H9 (cell line): Measurements from ENCODE around the gene PRDX1. TPM values are rescaled to one million over a fixed set of nuclear protein-coding genes. Genes with fewer than 3 reads are reported as not detected.

Source experiments
- DNase-seq: peaks from one replicate; pipeline ENCODE4 v3.0.0-alpha.2; 2017
- H2AFZ ChIP-seq: one replicate; pipeline ENCODE4 v1.6.1; 2013; ENCODE audit warnings: mild to moderate bottlenecking, low read length, control low read depth, moderate library complexity
- H2AK5ac ChIP-seq: 2 replicates; pipeline ENCODE4 v1.6.1; 2013; ENCODE audit warnings: low read length, control low read depth, mixed read lengths; ENCODE audit not compliant: insufficient read length
- H2BK120ac ChIP-seq: one replicate; pipeline ENCODE4 v1.6.1; 2013; ENCODE audit warnings: low read depth, mild to moderate bottlenecking, low read length, control low read depth, inconsistent platforms; ENCODE audit not compliant: poor library complexity, severe bottlenecking
- H2BK12ac ChIP-seq: 2 replicates; pipeline ENCODE4 v1.6.1; 2013; ENCODE audit warnings: low read length, control low read depth, mixed read lengths, low read depth; ENCODE audit not compliant: insufficient read length
- H2BK15ac ChIP-seq: 2 replicates; pipeline ENCODE4 v1.6.1; 2013; ENCODE audit warnings: low read depth, low read length, control low read depth
- H2BK20ac ChIP-seq: one replicate; pipeline ENCODE4 v1.6.1; 2013; ENCODE audit warnings: low read depth, mild to moderate bottlenecking, low read length, control low read depth, inconsistent platforms; ENCODE audit not compliant: poor library complexity, severe bottlenecking
- H2BK5ac ChIP-seq: 2 replicates; pipeline ENCODE4 v1.6.1; 2013; ENCODE audit warnings: low read length, control low read depth, mixed read lengths; ENCODE audit not compliant: insufficient read length
- H3K14ac ChIP-seq: 2 replicates; pipeline ENCODE4 v1.6.1; 2013; ENCODE audit warnings: low read length, control low read depth; ENCODE audit not compliant: insufficient read depth
- H3K18ac ChIP-seq: 2 replicates; pipeline ENCODE4 v1.6.1; 2013; ENCODE audit warnings: low read depth, mild to moderate bottlenecking, mixed read lengths, low read length, control low read depth; ENCODE audit not compliant: insufficient read length
- H3K23ac ChIP-seq: 2 replicates; pipeline ENCODE4 v1.6.1; 2013; ENCODE audit warnings: low read length, control low read depth, mixed read lengths, low read depth; ENCODE audit not compliant: insufficient read length
- H3K23me2 ChIP-seq: 2 replicates; pipeline ENCODE4 v1.6.1; 2013; ENCODE audit warnings: low read depth, mild to moderate bottlenecking, mixed read lengths, low read length, control low read depth; ENCODE audit not compliant: insufficient read length, poor library complexity, severe bottlenecking
- H3K27ac ChIP-seq: 2 replicates; pipeline ENCODE4 v1.5.1; 2013; ENCODE audit warnings: low read length, control low read depth, mixed read lengths, low read depth; ENCODE audit not compliant: insufficient read length
- H3K27me3 ChIP-seq: 2 replicates; pipeline ENCODE4 v1.6.1; 2013; ENCODE audit warnings: low read length, control low read depth, inconsistent platforms; ENCODE audit not compliant: insufficient read depth
- H3K4ac ChIP-seq: 2 replicates; pipeline ENCODE4 v1.6.1; 2013; ENCODE audit warnings: low read depth, mild to moderate bottlenecking, control low read depth, inconsistent platforms, low read length, moderate library complexity
- H3K4me1 ChIP-seq: 2 replicates; pipeline ENCODE4 v1.6.1; 2013; ENCODE audit warnings: low read length, control low read depth, inconsistent platforms; ENCODE audit not compliant: insufficient read depth
- H3K4me2 ChIP-seq: 2 replicates; pipeline ENCODE4 v1.6.1; 2013; ENCODE audit warnings: low read length, control low read depth, mixed read lengths; ENCODE audit not compliant: insufficient read length, insufficient read depth
- H3K56ac ChIP-seq: 2 replicates; pipeline ENCODE4 v1.6.1; 2013; ENCODE audit warnings: low read depth, mild to moderate bottlenecking, mixed read lengths, low read length, control low read depth; ENCODE audit not compliant: insufficient read length
- H3K79me1 ChIP-seq: 2 replicates; pipeline ENCODE4 v1.6.1; 2013; ENCODE audit warnings: low read depth, mild to moderate bottlenecking, moderate library complexity, low read length, control low read depth, inconsistent platforms; ENCODE audit not compliant: insufficient read depth, poor library complexity, severe bottlenecking
- H3K79me2 ChIP-seq: 2 replicates; pipeline ENCODE4 v1.6.1; 2013; ENCODE audit warnings: low read length, control low read depth, inconsistent platforms; ENCODE audit not compliant: insufficient read depth
- H3K9ac ChIP-seq: 2 replicates; pipeline ENCODE4 v1.6.1; 2013; ENCODE audit warnings: low read length, control low read depth, mixed read lengths; ENCODE audit not compliant: insufficient read length; ENCODE audit errors: extremely low read depth
- H3K9me3 ChIP-seq: one replicate; pipeline ENCODE4 v1.6.1; 2013; ENCODE audit warnings: low read depth, low read length, inconsistent platforms; ENCODE audit not compliant: control insufficient read depth
- H3T11ph ChIP-seq: one replicate; pipeline ENCODE4 v1.6.1; 2013; ENCODE audit warnings: mild to moderate bottlenecking, low read length, control low read depth, inconsistent platforms
- H4K20me1 ChIP-seq: one replicate; pipeline ENCODE4 v1.6.1; 2013; ENCODE audit not compliant: control insufficient read depth, insufficient read length, insufficient read depth
- H4K5ac ChIP-seq: 2 replicates; pipeline ENCODE4 v1.6.1; 2013; ENCODE audit warnings: low read depth, mild to moderate bottlenecking, mixed read lengths, low read length, control low read depth; ENCODE audit not compliant: insufficient read length
- H4K8ac ChIP-seq: replicated peaks from 2 replicates; pipeline ENCODE4 v1.6.1; 2013; ENCODE audit warnings: low read length, control low read depth, mixed read lengths, low read depth; ENCODE audit not compliant: insufficient read length
- H4K91ac ChIP-seq: 2 replicates; pipeline ENCODE4 v1.6.1; 2013; ENCODE audit warnings: low read depth, mild to moderate bottlenecking, moderate library complexity, mixed read lengths, low read length, control low read depth; ENCODE audit not compliant: insufficient read length
- H3K27ac Mint-ChIP-seq, 3 experiments: 2 replicates in 2 of 3; 3 replicates in 1 of 3; pipeline ENCODE4 v1.8.0; 2020 to 2021; ENCODE audit warnings: mixed read lengths in 3 of 3, mild to moderate bottlenecking in 1 of 3, moderate library complexity in 1 of 3
- H3K27me3 Mint-ChIP-seq: 2 replicates; pipeline ENCODE4 v1.8.0; 2021; ENCODE audit warnings: low read depth, mild to moderate bottlenecking, moderate library complexity, mixed read lengths
- H3K36me3 Mint-ChIP-seq, 3 experiments: 2 replicates in 2 of 3; 3 replicates in 1 of 3; pipeline ENCODE4 v1.8.0; 2020 to 2021; ENCODE audit warnings: low read depth in 3 of 3, mixed read lengths in 3 of 3; ENCODE audit not compliant: insufficient read depth in 1 of 3
- H3K4me1 Mint-ChIP-seq, 2 experiments: 2 replicates each; pipeline ENCODE4 v1.8.0; 2020; ENCODE audit warnings: mixed read lengths in 2 of 2
- H3K4me3 Mint-ChIP-seq, 2 experiments: 2 replicates in 1 of 2; 3 replicates in 1 of 2; pipeline ENCODE4 v1.8.0; 2020 to 2021; ENCODE audit warnings: mild to moderate bottlenecking in 2 of 2, mixed read lengths in 2 of 2, moderate library complexity in 1 of 2
- H3K9me3 Mint-ChIP-seq, 2 experiments: 2 replicates in 1 of 2; 3 replicates in 1 of 2; pipeline ENCODE4 v1.8.0; 2020; ENCODE audit warnings: mild to moderate bottlenecking in 2 of 2, mixed read lengths in 2 of 2, moderate library complexity in 1 of 2
- WGBS: extraction: QIAGEN DNeasy Blood & Tissue Kit; methylation state at CpG from one replicate; pipeline ENCODE4 v1.1.7; 2013; ENCODE audit warnings: missing lambda C conversion rate, low lambda C conversion rate, mixed read lengths; ENCODE audit not compliant: insufficient read length; ENCODE audit errors: extremely low coverage; 5-methylcytosine and 5-hydroxymethylcytosine counted together
- long read RNA-seq: library from polyadenylated mRNA; unstranded; transcript quantifications from one replicate; pipeline ENCODE4 v2.0.0, GENCODE V29; 2020
- total RNA-seq: library from RNA; stranded (reverse); gene quantifications from 2 replicates; pipeline ENCODE4 v1.2.1, GENCODE V29; 2021
- TF ChIP-seq, protein P1 (sequence below): fragments of 200-600 bp; sonication (generic); conservative IDR thresholded peaks from 3 replicates; pipeline ENCODE4 v1.8.0; 2021; ENCODE audit warnings: antibody characterized with exemption, mild to moderate bottlenecking

PRDX1 gene
- 1,003 and 1,011 TPM in 2 replicates for total RNA-seq
- long read RNA-seq, transcript PRDX1-202 (6 exons, 1,021 nt), result major isoform, 1,548 of 1,645 reads
- long read RNA-seq, transcript PRDX1-201 (6 exons, 1,234 nt), result minor isoform, 21 of 1,645 reads
- long read RNA-seq, partial matches to known transcripts, result 23 of 1,645 reads
- long read RNA-seq, other reads (novel, unspliced or antisense), result 53 of 1,645 reads

DNA sequence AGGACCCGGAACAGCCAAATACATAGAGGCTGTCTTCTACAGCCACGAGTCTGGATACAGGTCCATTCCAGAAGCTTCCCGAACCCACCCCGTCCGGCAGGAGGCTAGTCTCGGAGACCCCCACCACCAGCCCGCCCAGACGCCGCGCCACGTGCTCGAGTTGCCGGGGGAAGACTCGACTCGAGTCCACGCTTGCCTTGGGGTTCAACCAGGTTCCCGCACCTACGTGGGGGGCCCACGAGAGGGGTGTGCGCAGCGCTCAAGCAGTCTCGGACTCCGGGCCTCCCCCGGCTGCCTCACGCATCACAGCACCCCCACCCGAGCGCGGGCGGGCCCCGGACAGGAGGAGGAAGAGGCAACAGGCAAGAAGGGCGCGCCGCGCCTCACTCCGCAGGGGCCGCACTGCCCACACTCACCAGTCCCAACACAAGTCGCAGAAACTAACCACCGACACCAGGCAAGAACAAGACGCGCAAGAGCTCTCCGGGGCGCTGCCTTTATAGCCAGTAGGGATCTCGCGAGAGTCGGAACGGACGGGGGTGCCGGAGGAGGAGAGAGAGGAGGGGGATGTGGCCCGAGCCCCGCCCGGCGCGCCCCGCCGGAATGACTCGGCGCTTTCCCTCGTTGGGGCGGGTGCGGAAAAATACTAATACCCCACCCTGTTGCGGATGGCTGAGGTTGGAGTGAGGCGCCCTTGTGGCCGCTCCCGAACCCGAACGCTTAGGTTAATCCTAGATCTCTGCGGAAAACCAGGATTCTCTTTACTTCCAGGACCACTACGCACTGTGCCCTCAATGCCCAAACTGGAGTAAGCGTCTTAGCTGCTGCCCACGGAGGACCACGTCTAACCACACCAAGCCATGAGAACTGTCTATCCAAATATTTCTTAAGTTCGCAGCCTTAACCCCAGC lies at the start of gene PRDX1:
PRDX1 (minus strand) TSS at position 472 of the 911 bp plus-strand sequence. CDS start 2,841 bp downstream, outside the sequence.
- no peak within 1 kb of the TSS for H4K91ac ChIP-seq
- Mint-ChIP-seq H3K9me3 (no peaks in the 10 kb centered on the region; a peak in 2 of 5 replicates), H3K36me3 (peaks cover 15 to 27% (median 20%) of the 10 kb centered on the region in 3 experiments; a peak in 6 of 7 replicates), H3K4me1 (peaks cover 33 to 44% of the 10 kb centered on the region in 2 experiments), H3K27ac (peak within 1 kb of the TSS; percentile 99 to 100 (median 99)), H3K27me3 (no peaks in the 10 kb centered on the region), H3K4me3 (peak within 1 kb of the TSS; percentile 94 to 97)
- peak within 1 kb of the TSS; percentile 64 for H3K56ac ChIP-seq
- peaks cover 5% of the 10 kb centered on the region for H3K23me2 ChIP-seq
- H3K79me1 ChIP-seq, result no peaks in the 10 kb centered on the region
- H3K4me2 ChIP-seq, result peak within 1 kb of the TSS; percentile 87
- H3K9me3 ChIP-seq, result no peaks in the 10 kb centered on the region
- H2AK5ac ChIP-seq, result no peak within 1 kb of the TSS
- H4K5ac ChIP-seq, result peak within 1 kb of the TSS; percentile 89
- no peaks in the 10 kb centered on the region for H3K27me3 ChIP-seq
- H2BK12ac ChIP-seq, result peak within 1 kb of the TSS; percentile 40
- peaks cover 28% of the 10 kb centered on the region; the same call in 1 of the 2 replicates for H3K79me2 ChIP-seq
- H3K14ac ChIP-seq, result peak within 1 kb of the TSS; percentile 91
- no peaks in the 10 kb centered on the region for H4K20me1 ChIP-seq
- peak; percentile 97 for DNase-seq
- H2BK20ac ChIP-seq, result no peak within 1 kb of the TSS
- peak within 1 kb of the TSS; percentile 97 for H3K27ac ChIP-seq
- H3K4ac ChIP-seq, result peak within 1 kb of the TSS; percentile 10; the same call in 1 of the 2 replicates
- H2BK5ac ChIP-seq, result peak within 1 kb of the TSS; percentile 84
- H3K9ac ChIP-seq, result peak within 1 kb of the TSS; percentile 96
- TF ChIP-seq, protein P1, sequence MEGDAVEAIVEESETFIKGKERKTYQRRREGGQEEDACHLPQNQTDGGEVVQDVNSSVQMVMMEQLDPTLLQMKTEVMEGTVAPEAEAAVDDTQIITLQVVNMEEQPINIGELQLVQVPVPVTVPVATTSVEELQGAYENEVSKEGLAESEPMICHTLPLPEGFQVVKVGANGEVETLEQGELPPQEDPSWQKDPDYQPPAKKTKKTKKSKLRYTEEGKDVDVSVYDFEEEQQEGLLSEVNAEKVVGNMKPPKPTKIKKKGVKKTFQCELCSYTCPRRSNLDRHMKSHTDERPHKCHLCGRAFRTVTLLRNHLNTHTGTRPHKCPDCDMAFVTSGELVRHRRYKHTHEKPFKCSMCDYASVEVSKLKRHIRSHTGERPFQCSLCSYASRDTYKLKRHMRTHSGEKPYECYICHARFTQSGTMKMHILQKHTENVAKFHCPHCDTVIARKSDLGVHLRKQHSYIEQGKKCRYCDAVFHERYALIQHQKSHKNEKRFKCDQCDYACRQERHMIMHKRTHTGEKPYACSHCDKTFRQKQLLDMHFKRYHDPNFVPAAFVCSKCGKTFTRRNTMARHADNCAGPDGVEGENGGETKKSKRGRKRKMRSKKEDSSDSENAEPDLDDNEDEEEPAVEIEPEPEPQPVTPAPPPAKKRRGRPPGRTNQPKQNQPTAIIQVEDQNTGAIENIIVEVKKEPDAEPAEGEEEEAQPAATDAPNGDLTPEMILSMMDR, result peak; percentile 31; the same call in 2 of the 3 replicates
- no peak within 1 kb of the TSS for H4K8ac ChIP-seq
- no peak within 1 kb of the TSS for H3T11ph ChIP-seq
- peak within 1 kb of the TSS; percentile 96 for H3K18ac ChIP-seq
- peak within 1 kb of the TSS; percentile 16; the same call in 1 of the 2 replicates for H2BK15ac ChIP-seq
- peak within 1 kb of the TSS; percentile 54 for H3K23ac ChIP-seq
- H2AFZ ChIP-seq, result no peak within 1 kb of the TSS
- H2BK120ac ChIP-seq, result no peak within 1 kb of the TSS
- no CpG with 5 or more reads among the region's 72 CpGs for WGBS
- peaks cover 4% of the 10 kb centered on the region for H3K4me1 ChIP-seq
